Cardiac muscle cell (in vitro differentiated cells and primary cell): ENCODE data around the gene ATXN3L. TPM values are rescaled to one million over a fixed set of nuclear protein-coding genes. Genes with fewer than 3 reads are reported as not detected.

ENCODE experiments used
- DNase-seq, 2 donors: peaks; one replicate each; pipeline versions ENCODE4 v3.0.0 to v3.0.0-alpha.2; 2010 to 2017; ENCODE audit warnings: low read depth in 1 of 2, low spot score in 1 of 2
- H3K27ac ChIP-seq: fragments of 200-600 bp; sonication (generic); 2 replicates; pipeline ENCODE4 v1.5.1; 2016
- H3K27me3 ChIP-seq: fragments of 200-600 bp; sonication (generic); 2 replicates; pipeline ENCODE4 v1.6.0; 2016; ENCODE audit warnings: control low read depth
- H3K36me3 ChIP-seq: fragments of 200-600 bp; sonication (generic); 2 replicates; pipeline ENCODE4 v1.5.1; 2016; ENCODE audit warnings: control low read depth
- H3K4me1 ChIP-seq: fragments of 200-600 bp; sonication (generic); 2 replicates; pipeline ENCODE4 v1.8.1; 2017; ENCODE audit warnings: low read depth, mild to moderate bottlenecking, mixed run types
- H3K4me3 ChIP-seq: fragments of 200-600 bp; sonication (generic); 2 replicates; pipeline ENCODE4 v1.5.1; 2016; ENCODE audit warnings: mild to moderate bottlenecking
- H3K9me3 ChIP-seq: fragments of 200-600 bp; sonication (generic); 2 replicates; pipeline ENCODE4 v1.5.1; 2017; ENCODE audit warnings: low read depth, mild to moderate bottlenecking, control low read depth
- polyA plus RNA-seq: library from polyadenylated mRNA; unstranded; fragments of >200 nt; fragmentation: Nextera tagmentation; extraction: Ambion mirVana; gene quantifications from 2 replicates; pipeline ENCODE4 v1.2.1, GENCODE V29; 2016
- total RNA-seq: library from RNA; depleted of rRNA; stranded (reverse); fragments of >200 nt; gene quantifications from 2 replicates; pipeline ENCODE4 v1.2.3, GENCODE V29; 2016
- TF ChIP-seq, protein P1 (sequence below): IDR thresholded peaks from 2 replicates; pipeline ENCODE4 v1.5.1; 2012; ENCODE audit warnings: low read depth, mild to moderate bottlenecking, low read length

ATXN3L gene
- total and polyA plus RNA-seq, 2 experiments from 2014 or later: not detected

DNA sequence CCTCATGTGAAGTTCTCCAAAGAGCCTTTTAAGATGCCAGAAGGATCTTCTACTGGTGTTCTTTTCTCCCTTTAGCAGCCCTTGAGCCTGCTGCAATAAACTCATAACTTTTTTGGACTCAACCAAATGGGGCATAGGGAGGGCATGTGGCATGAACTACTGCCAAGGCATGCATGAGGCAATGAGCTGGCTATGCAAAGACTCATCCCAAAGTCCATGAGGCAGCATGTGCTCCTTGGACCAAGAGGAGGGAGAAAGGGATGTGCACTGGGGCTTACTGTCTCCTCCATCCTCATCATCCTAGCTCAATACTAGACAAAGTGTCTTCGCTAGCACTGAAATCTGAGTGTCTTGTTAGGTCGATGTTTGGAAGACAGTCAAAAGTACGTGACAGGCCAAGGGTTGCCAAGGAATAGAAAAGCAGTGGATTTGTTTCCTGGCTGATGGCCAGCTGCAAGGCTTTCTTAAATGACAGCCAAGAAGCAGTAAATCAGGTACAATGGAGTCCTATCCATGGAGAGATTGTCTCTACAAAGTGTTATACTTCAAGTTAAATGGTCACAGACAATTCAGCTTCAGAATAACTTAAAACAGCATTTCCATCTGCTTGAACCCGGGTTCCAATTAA, 44.5 kb upstream of the ATXN3L start:
- Histone ChIP-seq H3K27ac (no peak overlapping the region), H3K27me3 (no peaks in the 10 kb centered on the region), H3K4me1 (no peaks in the 10 kb centered on the region), H3K4me3 (no peak overlapping the region), H3K9me3 (no peaks in the 10 kb centered on the region), H3K36me3 (no peaks in the 10 kb centered on the region)
- no peak for DNase-seq
- TF ChIP-seq, protein P1, sequence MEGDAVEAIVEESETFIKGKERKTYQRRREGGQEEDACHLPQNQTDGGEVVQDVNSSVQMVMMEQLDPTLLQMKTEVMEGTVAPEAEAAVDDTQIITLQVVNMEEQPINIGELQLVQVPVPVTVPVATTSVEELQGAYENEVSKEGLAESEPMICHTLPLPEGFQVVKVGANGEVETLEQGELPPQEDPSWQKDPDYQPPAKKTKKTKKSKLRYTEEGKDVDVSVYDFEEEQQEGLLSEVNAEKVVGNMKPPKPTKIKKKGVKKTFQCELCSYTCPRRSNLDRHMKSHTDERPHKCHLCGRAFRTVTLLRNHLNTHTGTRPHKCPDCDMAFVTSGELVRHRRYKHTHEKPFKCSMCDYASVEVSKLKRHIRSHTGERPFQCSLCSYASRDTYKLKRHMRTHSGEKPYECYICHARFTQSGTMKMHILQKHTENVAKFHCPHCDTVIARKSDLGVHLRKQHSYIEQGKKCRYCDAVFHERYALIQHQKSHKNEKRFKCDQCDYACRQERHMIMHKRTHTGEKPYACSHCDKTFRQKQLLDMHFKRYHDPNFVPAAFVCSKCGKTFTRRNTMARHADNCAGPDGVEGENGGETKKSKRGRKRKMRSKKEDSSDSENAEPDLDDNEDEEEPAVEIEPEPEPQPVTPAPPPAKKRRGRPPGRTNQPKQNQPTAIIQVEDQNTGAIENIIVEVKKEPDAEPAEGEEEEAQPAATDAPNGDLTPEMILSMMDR: no peak

DNA sequence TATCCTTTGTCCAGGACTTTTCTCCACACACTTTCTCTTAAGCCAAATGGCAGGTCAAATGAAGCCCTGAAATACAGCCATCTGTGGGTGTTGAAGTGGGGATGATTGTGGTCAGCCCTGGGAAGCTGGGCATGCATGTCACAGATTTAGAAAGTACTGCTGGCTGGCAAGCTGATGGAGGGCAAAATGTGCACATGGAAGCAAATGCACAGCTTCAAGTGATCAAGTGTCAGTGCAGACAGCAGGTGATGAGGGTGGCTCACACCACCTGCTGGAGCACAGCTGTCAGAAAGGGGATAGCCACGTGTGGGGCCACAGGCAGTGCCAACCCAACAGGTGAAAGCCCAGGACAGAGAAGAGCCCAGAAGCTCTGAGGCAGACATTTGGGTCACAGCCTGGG, 40.3 kb upstream of the ATXN3L start:
- no peaks in the 10 kb centered on the region for H3K27me3 ChIP-seq
- H3K36me3 ChIP-seq: no peaks in the 10 kb centered on the region
- H3K4me1 ChIP-seq: no peaks in the 10 kb centered on the region
- no peak for DNase-seq
- H3K4me3 ChIP-seq: no peak overlapping the region
- H3K27ac ChIP-seq: no peak overlapping the region
- TF ChIP-seq, protein P1: no peak
- no peaks in the 10 kb centered on the region for H3K9me3 ChIP-seq

DNA sequence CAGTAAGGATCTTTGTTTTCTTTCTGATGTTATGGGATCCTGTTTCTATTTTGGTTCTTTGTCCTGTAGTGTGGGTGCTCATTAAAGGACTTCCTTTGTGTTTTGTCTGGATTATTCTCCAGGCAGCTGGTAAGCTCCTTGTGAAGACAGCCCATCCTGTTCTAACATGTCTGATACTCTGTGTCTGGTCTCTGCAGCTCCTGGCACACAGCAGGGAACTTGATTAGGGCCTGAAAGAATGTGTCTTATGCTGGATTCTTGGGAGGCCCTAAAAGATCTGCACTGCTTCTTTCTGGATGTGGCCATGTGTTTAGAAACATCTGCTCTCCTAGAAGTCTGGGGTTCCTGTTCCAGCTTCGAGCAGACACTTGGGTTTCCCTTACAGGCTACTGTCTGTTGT, 38.1 kb upstream of the ATXN3L start:
- Histone ChIP-seq H3K9me3 (no peaks in the 10 kb centered on the region), H3K36me3 (no peaks in the 10 kb centered on the region), H3K27ac (no peak overlapping the region), H3K27me3 (no peaks in the 10 kb centered on the region), H3K4me1 (no peaks in the 10 kb centered on the region), H3K4me3 (no peak overlapping the region)
- TF ChIP-seq, protein P1: no peak
- DNase-seq: peak in 1 of 2 donors; percentile 45

DNA sequence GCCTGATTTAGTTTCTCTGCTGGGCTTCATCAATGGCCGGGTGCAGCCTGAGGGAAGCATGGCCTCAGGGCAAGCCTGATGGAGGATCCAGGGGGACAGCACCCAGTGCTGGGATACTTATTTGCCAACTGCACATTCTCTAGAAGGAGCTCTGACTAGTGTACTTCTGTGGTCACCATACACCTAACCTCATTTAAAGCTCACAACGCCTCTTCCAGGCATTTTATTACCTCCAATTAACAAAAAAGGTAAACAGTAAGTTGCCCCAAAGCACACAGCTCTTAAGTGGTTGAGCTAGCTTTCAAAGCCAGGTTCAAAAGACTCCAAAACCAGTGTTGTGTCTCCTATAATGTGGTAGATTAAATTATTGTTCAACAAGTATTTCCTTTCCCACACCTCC, 26.8 kb upstream of the ATXN3L start:
- TF ChIP-seq, protein P1: no peak
- Histone ChIP-seq H3K27ac (no peak overlapping the region), H3K9me3 (no peaks in the 10 kb centered on the region), H3K4me1 (no peaks in the 10 kb centered on the region), H3K27me3 (no peaks in the 10 kb centered on the region), H3K4me3 (no peak overlapping the region), H3K36me3 (no peaks in the 10 kb centered on the region)
- DNase-seq: no peak

DNA sequence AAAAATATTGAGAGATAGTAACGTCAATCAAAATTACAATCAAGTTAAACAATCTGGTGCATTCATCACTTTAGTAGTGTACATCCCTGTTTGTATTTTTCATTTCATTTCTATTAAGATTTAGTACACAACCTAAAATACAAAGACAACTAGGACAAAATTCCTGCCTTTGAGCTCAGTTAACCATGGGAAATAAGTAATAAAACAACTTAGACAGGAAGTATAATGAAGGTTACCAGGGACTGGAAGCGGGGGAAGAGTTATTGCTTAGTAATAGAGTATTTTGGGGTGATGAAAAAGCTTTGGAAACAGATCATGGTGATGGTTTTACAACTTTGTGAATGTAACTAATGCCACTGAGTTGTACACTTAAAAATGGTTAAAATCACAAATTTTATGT, 25.6 kb upstream of the ATXN3L start:
- no peaks in the 10 kb centered on the region for H3K4me1 ChIP-seq
- no peak overlapping the region for H3K27ac ChIP-seq
- no peaks in the 10 kb centered on the region for H3K27me3 ChIP-seq
- TF ChIP-seq, protein P1: no peak
- no peaks in the 10 kb centered on the region for H3K9me3 ChIP-seq
- H3K36me3 ChIP-seq: no peaks in the 10 kb centered on the region
- DNase-seq: no peak
- H3K4me3 ChIP-seq: no peak overlapping the region
